Right forelimb (tissue), 1 donor: ENCODE data around the gene NPBWR2.

ENCODE experiments used
- DNase-seq: peaks from one replicate; pipeline ENCODE4 v3.0.0-alpha.2; 2018

Gene NPBWR2

DNA sequence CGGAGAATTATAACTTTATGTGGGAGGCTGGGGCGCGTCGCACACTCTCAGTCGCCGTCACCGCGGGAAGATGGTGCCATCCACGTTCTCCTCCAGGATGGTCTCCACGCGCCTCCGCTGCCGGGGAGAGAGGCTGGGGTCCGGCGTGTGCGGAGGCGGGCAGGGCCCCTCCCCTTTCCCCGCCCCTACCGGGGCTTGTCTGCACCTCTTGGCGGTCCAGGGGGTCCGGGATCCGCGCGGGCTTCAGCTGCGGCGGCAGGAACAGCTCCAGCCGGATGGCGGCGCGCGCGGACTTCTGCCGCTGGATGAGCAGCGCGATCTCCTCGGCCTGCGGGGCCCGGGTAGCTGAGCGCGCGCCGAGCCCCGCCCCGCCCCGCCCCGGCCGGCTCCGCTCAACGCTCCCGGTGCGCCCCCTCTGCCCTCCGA is 24.0 kb downstream of the NPBWR2 start:
- peak; percentile 86 for DNase-seq

DNA sequence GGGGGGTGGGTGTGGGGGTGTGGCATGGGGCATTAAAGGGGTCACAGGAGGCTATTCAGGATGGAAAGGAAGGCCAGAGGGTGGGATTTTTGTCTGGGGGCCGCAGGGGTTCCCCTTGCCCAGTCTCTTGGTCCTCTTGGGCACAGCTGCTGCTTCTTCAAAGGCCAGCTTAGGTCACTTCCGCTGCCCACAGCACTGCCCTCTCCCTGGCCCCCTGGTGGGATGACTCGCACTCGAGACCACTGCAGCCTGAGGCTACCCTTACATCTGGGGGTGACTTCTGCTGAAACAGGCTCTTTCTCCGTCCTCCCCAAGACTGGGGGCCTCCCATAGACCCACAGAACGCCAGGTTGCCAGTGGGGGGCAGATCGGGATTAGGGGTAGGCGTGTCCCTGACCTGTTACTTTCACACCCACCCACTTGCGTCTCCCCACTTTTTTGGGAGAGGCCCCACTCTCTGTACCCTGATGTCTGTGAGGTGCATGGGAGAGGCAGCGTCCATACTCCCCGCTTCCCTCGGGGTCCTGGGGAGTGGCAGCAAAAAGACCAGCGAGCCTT is 24.5 kb downstream of the NPBWR2 start:
- DNase-seq: no peak

DNA sequence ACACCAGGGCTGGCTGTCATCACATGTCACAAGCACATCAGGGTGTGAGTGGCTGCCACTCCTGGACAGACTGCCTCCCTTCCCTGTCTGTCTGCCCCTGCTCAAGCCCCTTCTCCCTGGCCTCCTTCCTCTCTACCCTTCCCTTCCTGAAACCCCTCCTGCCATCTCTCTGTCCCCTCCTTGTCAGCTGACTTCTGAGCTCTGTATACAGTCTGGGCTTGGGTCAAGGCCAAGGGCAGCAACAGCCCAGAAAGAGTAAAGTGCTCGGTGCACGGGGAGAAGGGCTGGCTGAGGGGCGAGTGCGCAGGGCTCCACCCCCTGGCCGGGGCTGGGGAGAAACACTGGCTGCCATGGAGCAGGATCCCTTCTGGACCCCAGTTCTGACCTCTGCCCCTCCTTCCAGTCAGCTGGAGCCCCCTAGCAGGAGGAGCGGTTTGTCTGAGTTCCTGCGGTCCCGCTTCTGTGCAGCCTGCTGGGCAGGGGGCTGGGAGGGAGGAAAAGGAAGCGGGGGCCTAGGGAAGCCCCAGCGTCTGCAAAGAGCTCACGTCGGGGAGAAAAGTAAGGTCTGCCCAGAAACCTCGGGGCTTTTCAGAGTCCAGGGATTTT is 25.1 kb downstream of the NPBWR2 start:
- no peak for DNase-seq

DNA sequence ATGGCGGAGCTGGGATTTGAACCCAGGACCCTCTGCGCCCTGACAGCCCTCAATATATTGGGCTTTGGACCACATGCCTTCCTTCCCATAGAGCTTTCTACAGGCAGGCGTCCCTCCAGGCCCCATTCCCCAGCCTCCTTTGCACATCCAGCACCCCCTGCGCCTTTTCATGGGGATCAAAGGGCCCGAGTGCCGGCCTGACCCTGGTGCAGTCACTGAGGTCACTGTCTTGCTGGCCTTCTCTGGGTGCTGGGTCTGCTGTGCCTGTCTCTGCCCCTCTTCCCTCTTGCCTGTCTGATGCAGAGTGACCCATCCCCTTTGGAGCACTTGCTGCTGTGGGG is 25.8 kb downstream of the NPBWR2 start:
- DNase-seq: no peak

DNA sequence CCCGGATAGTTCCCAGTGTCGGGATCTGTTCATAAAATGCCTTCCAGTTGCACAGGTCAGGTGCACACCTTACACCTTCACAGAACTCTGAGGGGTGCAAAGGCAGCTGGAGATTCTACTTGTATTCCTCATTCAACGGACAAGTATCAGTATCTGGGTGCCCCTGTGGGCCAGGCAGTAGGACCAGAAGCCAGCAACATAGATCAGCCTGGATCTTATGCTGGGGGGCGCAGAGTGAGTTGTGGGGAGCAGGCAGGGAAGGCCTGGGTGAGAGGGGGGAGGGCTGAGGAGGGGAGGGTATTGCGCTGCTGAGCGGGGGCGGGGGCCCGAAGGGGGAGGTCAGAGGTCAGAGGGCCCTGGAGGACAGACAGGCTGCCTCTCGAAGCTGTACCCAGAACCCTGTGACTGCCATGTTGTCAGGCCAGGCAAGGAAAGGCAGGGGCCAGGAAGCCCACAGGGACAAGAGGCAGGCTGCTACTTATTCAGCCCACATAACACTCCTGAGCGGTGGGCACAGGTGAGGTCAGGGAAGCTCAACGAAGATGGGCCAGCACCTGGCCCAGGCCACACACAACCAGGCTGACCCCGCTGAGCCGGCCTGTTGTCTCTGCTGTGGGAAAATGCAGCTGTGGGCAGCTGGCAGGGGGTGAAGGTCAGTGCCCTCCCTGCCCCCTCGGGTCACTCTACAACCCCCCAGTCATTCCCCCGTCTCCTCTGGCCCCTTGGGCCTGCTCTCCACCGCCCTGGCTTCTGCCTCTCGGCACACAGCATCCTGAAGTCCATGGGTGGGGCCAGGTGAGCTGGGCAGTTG is 26.3 kb downstream of the NPBWR2 start:
- no peak for DNase-seq

DNA sequence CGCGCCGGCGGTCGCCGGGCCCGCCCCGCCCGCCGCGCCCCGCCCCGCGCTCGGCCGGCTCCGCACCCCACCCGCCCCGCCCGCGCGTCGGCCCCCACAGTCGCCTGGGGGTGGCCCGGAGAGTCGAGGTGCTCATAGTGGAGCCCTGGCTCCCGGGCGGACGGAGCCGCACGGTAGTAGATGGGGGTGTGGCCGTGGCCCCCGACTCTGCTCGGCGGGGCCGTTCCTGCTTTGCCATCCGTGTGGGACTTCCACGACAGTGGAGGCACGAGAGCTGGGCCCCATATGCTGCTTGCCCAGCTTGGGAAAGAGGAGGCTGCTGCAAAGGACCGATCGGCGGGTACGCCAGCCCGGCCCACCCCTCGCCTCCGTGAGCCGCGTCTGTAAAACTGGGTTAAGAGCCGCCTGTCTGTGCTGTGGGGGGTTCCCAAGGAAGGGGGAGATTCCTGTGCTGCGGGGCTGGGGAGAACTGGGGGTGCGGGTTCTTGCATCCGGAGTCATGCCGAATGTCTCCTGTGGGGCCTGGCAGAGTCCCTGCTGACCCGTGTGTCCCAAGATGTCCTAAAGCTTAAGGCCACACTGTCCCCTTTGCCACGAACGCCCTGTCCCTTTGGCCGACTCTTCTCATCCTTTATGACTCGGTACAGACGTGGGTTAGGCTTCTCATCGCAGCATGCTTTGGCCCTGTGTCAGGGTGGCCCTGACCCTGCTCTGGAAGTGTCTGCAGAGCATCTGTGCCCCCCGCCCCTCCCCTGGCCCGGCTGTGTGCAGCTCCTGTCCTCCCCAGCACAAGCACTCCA is 27.2 kb downstream of the NPBWR2 start, which contains the start of gene OPRL1:
Gene OPRL1, plus strand, starts transcription at position 70 of the 800 bp plus-strand sequence. CDS start 12,639 bp downstream, outside the sequence.
- peak; percentile 45 for DNase-seq

DNA sequence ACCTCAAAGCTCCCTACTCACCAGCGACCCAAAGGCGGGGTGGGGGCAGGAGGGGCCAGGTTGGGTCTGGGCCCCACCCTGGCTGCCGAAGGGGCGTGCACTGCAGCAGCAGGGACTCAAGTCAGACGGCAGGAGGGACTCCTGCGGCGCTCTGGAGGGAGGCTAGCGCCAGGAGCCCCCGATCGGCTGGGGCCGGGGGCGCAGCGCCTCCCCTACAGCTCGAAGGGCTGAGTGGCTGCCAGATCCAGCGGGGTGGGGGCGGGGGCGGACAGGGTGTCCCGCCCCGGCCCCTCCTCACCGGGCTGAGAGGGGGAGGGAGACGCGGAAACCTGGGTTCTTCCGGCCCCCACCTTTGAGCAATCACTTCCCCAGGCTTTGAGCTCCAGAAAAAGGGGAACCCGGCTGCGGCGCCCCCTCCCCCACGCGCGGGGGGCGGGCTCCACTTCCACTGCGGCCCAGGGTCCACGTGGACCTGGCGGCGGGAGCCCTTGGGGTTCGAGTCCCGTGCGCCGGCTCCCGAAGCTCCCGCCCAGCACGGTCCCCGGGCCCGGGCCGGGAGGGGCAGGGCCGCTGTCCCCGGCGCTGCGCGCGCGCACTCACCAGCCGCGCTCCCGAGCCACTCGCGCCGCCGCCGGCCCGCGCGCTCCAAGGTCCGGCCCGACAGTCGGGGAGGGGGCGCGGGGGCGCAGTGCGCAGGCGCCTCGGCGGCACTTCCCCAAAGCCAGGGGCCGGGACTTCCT is 27.9 kb downstream of the NPBWR2 start, which contains the start of gene RGS19:
Gene RGS19, minus strand, starts transcription at position 246 of the 740 bp plus-strand sequence. CDS start 2,632 bp downstream, outside the sequence.
- peak; percentile 86 for DNase-seq

DNA sequence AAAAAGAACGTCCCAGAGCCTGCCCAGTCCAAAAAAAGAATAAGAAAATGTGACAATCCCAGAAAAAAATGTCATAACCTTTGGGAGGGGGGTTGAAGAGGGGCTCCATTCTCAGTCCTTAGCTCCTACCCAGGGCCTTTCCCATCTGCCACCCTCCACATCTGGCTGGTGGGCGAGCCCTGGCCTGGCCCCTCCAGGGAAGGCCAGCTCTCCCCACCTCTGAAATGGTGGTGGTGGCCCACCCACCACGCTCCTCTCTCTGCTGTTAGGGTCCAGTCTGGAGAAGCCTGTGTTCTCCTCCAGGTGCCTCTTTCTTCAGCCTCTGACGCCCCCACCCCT is 28.5 kb downstream of the NPBWR2 start:
- no peak for DNase-seq

DNA sequence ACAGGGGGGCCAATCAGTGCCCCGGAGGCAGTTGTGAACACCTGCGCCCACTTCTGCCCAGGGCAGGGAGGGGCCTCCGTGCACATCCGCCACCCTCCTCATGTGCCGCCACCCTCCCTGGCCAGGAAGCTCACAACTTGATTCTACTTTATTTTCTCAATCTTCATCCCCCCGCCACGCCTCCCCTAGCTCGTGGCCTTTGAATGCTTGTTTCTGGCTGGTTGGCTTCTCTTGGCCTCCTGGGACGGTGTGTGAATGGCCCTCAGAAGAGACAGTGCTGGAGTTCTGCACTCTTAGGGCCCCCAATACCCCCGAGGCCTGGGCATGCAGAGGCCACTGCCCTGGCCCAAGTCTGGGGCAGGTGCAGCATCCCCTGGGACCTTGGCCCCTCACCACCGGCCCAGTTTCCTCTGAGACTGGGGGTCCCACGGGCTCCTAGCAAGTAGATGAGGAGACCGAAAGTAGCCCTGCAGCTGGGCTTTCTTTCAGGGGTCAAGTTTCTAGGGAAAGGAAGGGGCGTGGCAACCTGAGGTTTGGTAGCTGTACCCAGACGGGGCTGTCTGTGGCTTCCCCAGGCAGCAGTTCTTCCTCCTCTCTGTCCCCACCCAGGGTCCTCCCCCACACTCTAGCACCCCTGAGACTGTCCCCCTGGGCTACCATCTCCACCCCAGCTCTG is 29.4 kb downstream of the NPBWR2 start:
- DNase-seq: no peak

DNA sequence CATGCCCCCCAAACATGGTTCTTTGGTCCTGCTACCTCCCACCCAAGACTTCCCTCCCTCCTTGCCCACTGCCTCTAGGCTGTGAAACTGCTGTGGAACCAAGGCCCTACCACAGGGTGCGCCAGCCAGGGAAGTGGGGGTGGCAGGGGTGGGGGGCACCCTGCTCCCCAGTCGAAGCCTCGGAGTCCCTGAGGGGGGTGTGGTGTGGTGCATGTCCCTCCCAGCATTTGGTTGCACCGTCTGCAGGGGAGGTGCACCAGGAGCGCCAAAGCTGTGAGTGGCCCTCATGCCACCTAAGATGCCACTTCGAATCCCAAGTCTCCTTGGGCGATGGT is 29.9 kb downstream of the NPBWR2 start:
- no peak for DNase-seq

DNA sequence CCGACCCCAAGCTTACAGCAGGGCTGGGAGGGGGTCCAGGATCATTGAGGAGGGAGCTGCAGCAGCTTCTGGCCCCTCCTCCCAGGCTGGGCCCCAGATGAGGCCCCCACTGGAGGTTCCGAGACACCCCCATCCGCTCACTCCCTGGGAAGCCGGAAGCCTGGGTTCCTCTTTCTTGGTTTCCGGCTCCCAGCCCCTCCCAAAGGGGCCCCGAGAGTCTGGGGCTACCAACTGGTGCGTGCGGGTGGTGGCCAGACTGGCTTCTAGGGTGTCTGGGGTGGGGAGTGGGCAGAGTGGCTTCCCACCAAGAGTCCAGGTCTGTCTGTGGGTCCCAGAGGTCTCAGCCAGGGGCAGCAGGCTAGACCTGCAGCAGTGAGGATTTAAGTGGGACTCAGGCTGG is 30.3 kb downstream of the NPBWR2 start:
- no peak for DNase-seq

DNA sequence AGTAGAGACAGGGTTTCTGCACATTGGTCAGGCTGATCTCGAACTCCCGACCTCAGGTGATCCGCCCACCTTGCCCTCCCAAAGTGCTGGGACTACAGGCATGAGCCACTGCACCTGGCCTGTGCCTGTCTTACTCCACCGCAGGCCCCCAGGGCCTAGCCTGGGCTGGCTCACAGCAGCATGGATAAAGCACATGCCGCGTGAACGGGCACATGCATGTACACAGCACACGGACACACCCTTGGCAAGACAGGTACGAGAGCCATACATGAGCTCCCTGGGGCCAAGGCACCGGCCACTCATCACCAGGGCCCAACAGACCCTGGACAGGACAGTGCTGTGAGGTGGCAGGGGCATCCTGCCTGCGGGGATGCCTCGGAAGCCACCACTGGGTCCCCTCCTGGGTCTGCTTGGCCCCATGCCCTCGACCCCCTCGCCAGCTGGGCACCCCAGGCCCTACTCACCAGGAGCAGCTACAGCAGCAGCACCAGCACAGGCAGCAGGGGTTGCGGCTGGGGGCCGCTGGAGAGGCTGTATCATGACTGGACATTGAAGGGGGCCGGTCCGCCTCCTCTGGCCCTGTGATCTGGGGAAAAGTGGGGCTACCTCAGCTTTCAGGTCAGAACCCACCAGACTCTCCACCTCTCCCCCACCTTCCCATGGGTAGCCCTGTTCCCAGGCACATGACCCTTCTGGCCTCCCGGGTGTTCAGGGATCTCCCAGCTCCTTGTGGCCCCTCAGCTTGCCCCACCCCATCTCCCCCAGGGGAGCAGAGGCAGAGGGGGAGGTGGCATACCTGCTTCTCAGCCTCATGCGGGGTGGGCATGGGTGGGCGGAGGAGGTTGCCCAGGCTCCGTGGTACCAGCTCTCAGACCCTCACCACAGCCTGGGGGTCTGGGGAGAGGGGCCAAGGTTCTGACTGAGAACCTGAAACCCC is 31.0 kb downstream of the NPBWR2 start:
- no peak for DNase-seq

DNA sequence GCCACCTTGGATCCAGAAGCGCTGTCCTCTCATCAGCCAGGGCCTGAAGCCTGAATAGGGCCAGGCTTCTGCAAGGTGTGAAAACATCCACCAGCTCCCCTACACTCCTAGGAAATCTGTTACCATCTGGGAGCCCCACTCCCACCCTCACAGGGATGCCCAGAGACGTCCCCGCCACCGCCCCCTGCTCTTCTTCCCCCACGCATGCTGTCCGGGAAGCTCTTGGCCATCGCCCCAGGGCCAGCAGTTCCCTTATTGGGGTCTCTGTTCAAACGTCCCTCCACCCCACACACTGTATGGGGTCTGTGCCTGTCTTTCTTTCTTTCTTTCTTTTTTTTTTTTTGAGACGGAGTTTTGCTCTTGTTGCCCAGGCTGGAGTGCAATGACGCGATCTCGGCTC is 31.8 kb downstream of the NPBWR2 start:
- DNase-seq: no peak

DNA sequence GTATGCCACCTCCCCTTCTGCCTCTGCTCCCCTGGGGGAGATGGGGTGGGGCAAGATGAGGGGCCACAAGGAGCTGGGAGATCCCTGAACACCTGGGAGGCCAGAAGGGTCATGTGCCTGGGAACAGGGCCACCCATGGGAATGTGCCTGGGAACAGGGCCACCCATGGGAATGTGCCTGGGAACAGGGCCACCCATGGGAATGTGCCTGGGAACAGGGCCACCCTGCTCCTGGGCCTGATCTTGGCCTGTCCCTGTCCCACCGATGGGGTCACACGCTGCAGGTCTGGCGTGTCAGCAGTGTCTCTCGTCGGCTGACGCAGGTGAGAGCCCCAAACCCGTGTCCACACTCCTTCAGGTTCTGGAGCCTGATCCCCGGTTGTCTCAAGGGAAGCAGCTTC is 32.4 kb downstream of the NPBWR2 start:
- no peak for DNase-seq

DNA sequence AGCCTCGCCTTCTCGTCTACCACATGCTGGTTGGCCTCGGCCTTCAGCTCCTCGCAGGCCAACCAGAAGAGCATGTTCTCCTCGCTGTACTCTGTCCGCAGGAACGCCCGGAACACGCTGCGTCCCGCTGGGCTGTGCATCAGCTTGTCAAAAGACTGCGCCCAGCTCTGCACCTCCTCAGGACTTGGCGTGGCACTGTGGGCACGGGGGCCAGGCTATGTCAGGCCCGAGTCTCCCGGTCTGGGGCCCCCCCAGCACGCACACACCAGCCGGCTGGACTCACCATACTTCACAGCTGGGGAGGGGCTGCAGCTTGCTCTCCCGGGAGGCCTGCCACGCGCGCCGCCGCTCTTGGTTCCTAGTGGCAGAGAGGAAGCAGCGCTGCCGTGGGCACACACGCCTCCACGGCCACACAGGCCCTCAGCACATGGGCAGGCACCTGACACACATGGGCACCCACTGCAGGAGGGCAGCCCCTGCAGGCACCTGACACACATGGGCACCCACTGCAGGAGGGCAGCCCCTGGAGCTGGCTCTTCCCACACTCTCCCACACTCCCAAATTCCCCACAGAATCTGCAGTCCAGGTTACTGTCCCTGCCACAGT is 33.1 kb downstream of the NPBWR2 start:
- DNase-seq: no peak

DNA sequence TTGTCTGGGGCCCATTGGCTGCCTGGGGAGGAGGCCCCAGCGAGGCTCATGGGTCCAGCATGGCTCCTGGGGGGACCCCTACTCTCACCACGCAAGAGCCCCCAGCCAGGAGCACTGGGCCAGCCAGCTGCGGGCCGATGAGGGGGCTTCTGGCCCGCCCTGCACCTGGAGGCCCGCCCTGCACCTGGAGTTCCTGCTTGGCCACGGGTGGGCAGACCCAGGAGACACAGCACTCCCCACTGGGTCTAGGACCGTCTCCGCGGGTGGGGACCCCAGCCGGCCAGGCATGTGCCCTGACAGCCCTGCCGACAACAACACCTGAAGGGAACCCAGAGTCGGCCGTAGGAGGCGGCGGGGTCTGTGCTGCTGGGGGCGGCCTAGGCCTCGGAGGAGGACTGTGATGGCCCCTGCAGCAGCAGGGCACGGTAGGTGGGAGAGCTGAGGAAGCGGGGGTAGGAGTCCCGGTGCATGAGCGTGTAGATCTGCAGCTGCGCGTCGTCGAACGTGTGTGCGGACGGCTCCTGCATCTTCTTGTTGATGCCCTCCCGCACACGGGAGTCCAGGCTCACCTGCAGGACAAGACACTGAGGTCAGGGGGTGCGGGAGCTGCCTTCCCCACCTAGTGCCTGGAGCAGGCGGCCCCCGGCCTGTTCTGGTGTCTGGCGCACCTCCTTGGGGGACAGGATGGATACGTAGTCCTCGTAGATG is 33.7 kb downstream of the NPBWR2 start:
- DNase-seq: no peak

DNA sequence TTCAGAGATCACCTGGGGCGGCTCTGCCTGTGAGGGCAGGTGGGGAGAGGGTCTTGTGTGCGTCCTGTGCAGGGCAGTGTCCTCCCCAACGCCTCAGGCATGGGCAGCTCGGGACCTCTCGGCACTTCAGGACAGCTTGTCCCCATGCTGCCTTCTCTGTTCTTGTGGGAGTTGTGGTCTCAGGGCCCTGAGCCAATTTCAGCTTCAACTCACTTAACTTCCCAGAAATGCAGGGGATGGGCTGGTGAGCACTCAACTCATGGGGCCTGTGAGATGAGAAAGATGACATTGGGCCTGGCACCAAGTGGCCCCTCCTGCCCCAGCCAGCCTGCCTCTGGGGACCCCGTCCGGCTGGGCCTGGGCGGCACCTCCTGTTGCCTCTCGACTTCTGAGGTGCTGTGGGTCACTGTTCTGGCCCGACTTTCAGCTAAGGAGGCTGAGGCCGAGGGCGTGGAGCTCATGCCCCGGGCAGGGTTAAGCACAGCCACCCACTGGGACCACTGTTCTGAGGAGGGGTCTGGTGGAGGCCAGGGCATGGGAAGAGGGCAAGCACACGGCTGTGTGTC is 34.8 kb downstream of the NPBWR2 start:
- DNase-seq: no peak

DNA sequence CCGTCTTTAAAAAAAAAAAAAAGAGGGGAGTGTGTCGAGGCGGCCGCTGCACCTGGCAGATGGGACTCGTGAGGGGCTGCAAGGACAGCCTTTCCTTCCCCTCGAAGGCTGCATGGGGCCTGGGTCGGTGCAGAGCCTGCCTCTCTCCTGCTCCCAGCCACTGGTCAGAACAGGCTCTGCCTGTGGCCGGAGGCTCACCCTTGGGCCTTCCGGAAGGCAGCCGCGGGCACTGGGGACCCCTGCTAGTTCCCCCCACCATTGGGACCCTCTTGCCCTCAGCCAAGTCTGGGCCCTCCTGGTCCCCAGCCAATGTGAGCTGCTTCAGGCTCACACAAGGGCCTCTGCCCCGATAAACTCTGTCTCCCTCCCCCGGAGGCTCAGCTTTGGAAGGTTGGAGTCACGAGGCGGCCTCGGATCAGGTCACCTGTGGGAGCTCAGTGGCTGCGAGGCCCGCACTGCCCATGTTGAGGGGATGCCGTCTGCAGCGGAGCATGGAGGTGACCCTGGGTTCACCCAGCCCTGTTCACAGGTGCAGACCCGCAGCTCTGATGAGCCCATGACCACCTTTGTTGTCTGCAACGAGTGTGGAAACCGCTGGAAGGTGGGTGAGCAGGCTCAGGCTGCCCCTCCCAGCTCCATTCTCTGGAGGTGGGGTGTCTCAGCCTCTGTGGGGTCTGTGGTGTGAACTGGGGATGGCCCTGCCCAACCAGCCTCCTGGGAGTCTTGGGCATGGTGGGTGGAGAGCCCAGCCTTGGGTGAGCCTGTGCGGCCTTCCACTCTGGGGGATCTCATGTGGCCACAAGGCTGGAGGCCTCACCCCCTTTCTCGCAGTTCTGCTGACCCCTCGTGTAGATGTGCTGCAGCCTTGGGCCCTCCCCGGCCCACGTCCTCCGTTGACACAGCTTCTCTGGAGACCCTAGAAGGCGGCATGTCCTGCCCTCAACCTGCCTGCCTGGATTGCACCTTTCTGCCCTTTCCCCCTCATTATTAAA is 35.7 kb downstream of the NPBWR2 start:
- DNase-seq: no peak
